SK-N-SH (cell line): ENCODE measurements around the gene HSPB9. TPM values are rescaled to one million over a fixed set of nuclear protein-coding genes. Genes with fewer than 3 reads are reported as not detected.

Source experiments
- CTCF ChIA-PET: fragments of 300-600, 350-600 bp; formaldehyde crosslinking; extraction: SDS; loops from one replicate; lab custom pipeline; 2021; lab: Yijun Ruan, JAX
- POLR2A ChIA-PET: fragments of 350-600 bp; sonication (Branson Sonifier 250); formaldehyde crosslinking; extraction: SDS; loops from one replicate; lab custom pipeline; 2020; ENCODE audit warnings: antibody characterized with exemption, inconsistent platforms; lab: Yijun Ruan, JAX
- DNase-seq: peaks from one replicate; pipeline ENCODE4 v3.0.0; 2012
- H2AFZ ChIP-seq: fragments of 200-600 bp; sonication (generic); 2 replicates; pipeline ENCODE4 v1.8.1; 2016; ENCODE audit warnings: antibody characterized with exemption, mild to moderate bottlenecking, low read depth
- H3F3A ChIP-seq: fragments of 200-600 bp; sonication (generic); replicated peaks from 2 replicates; pipeline ENCODE3; 2016; ENCODE audit warnings: antibody characterized with exemption, mild to moderate bottlenecking; ENCODE audit not compliant: insufficient read depth
- H3K27ac ChIP-seq, 2 experiments: fragments of 200-500 bp in 1 of 2; fragments of 200-600 bp in 1 of 2; sonication (Bioruptor generic) in 1 of 2; sonication (generic), shearing (Covaris generic) in 1 of 2; 2 replicates each; pipeline versions ENCODE4 v1.5.1 to v1.6.1; 2014 to 2016; ENCODE audit warnings: low read depth in 2 of 2, inconsistent platforms in 1 of 2, low read length in 1 of 2, mild to moderate bottlenecking in 1 of 2, mixed read lengths in 1 of 2
- H3K27me3 ChIP-seq: fragments of 200-600 bp; sonication (generic), shearing (Covaris generic); 2 replicates; pipeline ENCODE4 v1.6.1; 2016; ENCODE audit warnings: mixed run types; ENCODE audit not compliant: insufficient read depth
- H3K36me3 ChIP-seq, 2 experiments: fragments of 200-500 bp in 1 of 2; fragments of 200-600 bp in 1 of 2; sonication (Bioruptor generic) in 1 of 2; sonication (generic) in 1 of 2; replicated peaks in 1 of 2; 2 replicates each; pipeline versions ENCODE3 to v1.5.1; 2014 to 2016; ENCODE audit warnings: low read length in 1 of 2, mild to moderate bottlenecking in 1 of 2; ENCODE audit not compliant: insufficient read depth in 2 of 2, control insufficient read depth in 1 of 2
- H3K4me1 ChIP-seq, 2 experiments: fragments of 200-500 bp in 1 of 2; fragments of 200-600 bp in 1 of 2; sonication (Bioruptor generic) in 1 of 2; sonication (generic), shearing (Covaris generic) in 1 of 2; 2 replicates each; pipeline versions ENCODE4 v1.5.1 to v1.6.1; 2014 to 2016; ENCODE audit warnings: low read depth in 1 of 2, low read length in 1 of 2, mixed run types in 1 of 2; ENCODE audit not compliant: insufficient read depth in 2 of 2, control insufficient read depth in 1 of 2
- H3K4me2 ChIP-seq: fragments of 200-600 bp; sonication (generic), shearing (Covaris generic); 2 replicates; pipeline ENCODE4 v1.6.1; 2017; ENCODE audit warnings: mixed run types
- H3K4me3 ChIP-seq, 2 experiments: fragments of 200-500 bp in 1 of 2; fragments of 200-600 bp in 1 of 2; sonication (Bioruptor generic) in 1 of 2; sonication (generic), shearing (Covaris generic) in 1 of 2; 2 replicates each; pipeline versions ENCODE4 v1.5.1 to v1.8.1; 2014 to 2016; ENCODE audit warnings: low read depth in 2 of 2, inconsistent platforms in 1 of 2, low read length in 1 of 2, mild to moderate bottlenecking in 1 of 2, mixed read lengths in 1 of 2, moderate library complexity in 1 of 2
- H3K79me2 ChIP-seq: fragments of 200-600 bp; sonication (generic); 2 replicates; pipeline ENCODE4 v1.8.1; 2017; ENCODE audit warnings: mild to moderate bottlenecking; ENCODE audit not compliant: insufficient read depth
- H3K9ac ChIP-seq: fragments of 200-600 bp; sonication (generic); 2 replicates; pipeline ENCODE4 v1.6.1; 2017; ENCODE audit warnings: mixed run types
- H3K9me2 ChIP-seq: fragments of 200-600 bp; sonication (generic); 2 replicates; pipeline ENCODE4 v1.6.1; 2017; ENCODE audit warnings: mixed run types
- H3K9me3 ChIP-seq: fragments of 200-600 bp; sonication (generic); 2 replicates; pipeline ENCODE4 v1.6.1; 2017; ENCODE audit warnings: mixed run types, mild to moderate bottlenecking, moderate library complexity
- H4K20me1 ChIP-seq: fragments of 200-600 bp; sonication (generic); 2 replicates; pipeline ENCODE4 v1.6.1; 2017; ENCODE audit warnings: mild to moderate bottlenecking, mixed run types; ENCODE audit not compliant: insufficient read depth
- EZH2phosphoT487 ChIP-seq: fragments of 200-600 bp; sonication (generic); IDR thresholded peaks from 2 replicates; pipeline ENCODE4 v1.6.1; 2017; ENCODE audit warnings: low read depth, mixed run types, mild to moderate bottlenecking, antibody characterized with exemption, moderate library complexity, borderline replicate concordance
- JUND ChIP-seq: IDR thresholded peaks from 2 replicates; pipeline ENCODE4 v1.4.0; 2012
- MAX ChIP-seq: IDR thresholded peaks from 2 replicates; pipeline ENCODE4 v1.4.0; 2012; ENCODE audit warnings: low read depth
- NRF1 ChIP-seq: IDR thresholded peaks from 2 replicates; pipeline ENCODE4 v1.6.1; 2012; ENCODE audit warnings: low read depth, mild to moderate bottlenecking, low read length
- PBX3 ChIP-seq: IDR thresholded peaks from 2 replicates; pipeline ENCODE4; 2012
- SIN3A ChIP-seq: IDR thresholded peaks from 2 replicates; pipeline ENCODE4 v1.6.1; 2012; ENCODE audit warnings: low read depth, mild to moderate bottlenecking, low read length, moderate library complexity, borderline replicate concordance
- SMC3 ChIP-seq: IDR thresholded peaks from 2 replicates; pipeline ENCODE4 v1.6.1; 2012; ENCODE audit warnings: low read depth, low read length, improper control_type of control experiment
- TAF1 ChIP-seq: IDR thresholded peaks from 2 replicates; pipeline ENCODE4 v1.6.1; 2012; ENCODE audit warnings: low read depth, mild to moderate bottlenecking, low read length, moderate library complexity, borderline replicate concordance
- TCF12 ChIP-seq: IDR thresholded peaks from 2 replicates; pipeline ENCODE4 v1.4.0; 2012
- USF1 ChIP-seq: IDR thresholded peaks from 2 replicates; pipeline ENCODE4 v1.4.0; 2012; ENCODE audit warnings: low read depth, borderline replicate concordance
- USF2 ChIP-seq: fragments of 150-350 bp; IDR thresholded peaks from 2 replicates; pipeline ENCODE4 v1.6.1; 2017; ENCODE audit warnings: antibody characterized with exemption, low read length, low read depth, borderline replicate concordance
- ZBTB33 ChIP-seq: IDR thresholded peaks from 2 replicates; pipeline ENCODE4 v1.4.0; 2012; ENCODE audit warnings: low read depth, borderline replicate concordance
- WGBS: methylation state at CpG from one replicate; pipeline ENCODE4 v1.1.6; 2017; ENCODE audit warnings: low lambda C conversion rate; 5-methylcytosine and 5-hydroxymethylcytosine counted together
- polyA plus RNA-seq, 3 experiments: library from polyadenylated mRNA; depleted of rRNA; stranded (reverse); fragments of >200 nt; gene quantifications; 2 replicates each; pipeline ENCODE4 v1.2.3, GENCODE V29; 2012

HSPB9 gene
- polyA plus RNA-seq, 1 of the 3 experiments (the other 2 are of a cell fraction), result 0.05 TPM

GRCh38 chr17:42130310-42130936 lies 7.8 kb downstream of the HSPB9 start:
- H3K9ac ChIP-seq, result no peak overlapping the region
- no peak overlapping the region for H2AFZ ChIP-seq
- no peaks in the 10 kb centered on the region for H3K9me3 ChIP-seq
- H3K79me2 ChIP-seq, result peaks cover 58% of the 10 kb centered on the region
- CTCF ChIA-PET, result interaction anchor here (1.0 to 2.8 kb wide), 4 partner anchors 30 to 275 kb away, joined by 3 to 9 read pairs (median 4); partner anchors contain the start of gene KCNH4
- no peaks in the 10 kb centered on the region for H3K9me2 ChIP-seq
- H3F3A ChIP-seq, result peaks cover 6% of the 10 kb centered on the region
- TF ChIP-seq PBX3, result no peak
- no peak for TF ChIP-seq ZBTB33
- no peak for DNase-seq
- H3K4me1 ChIP-seq, result peaks cover 13 to 25% of the 10 kb centered on the region in 2 experiments; a peak in 3 of 4 replicates
- no peaks in the 10 kb centered on the region for H3K27me3 ChIP-seq
- H3K4me2 ChIP-seq, result no peak overlapping the region
- WGBS, result 96% methylated on average over 16 of the region's 16 CpGs
- H3K27ac ChIP-seq, result no peak overlapping the region
- peaks cover 36 to 48% of the 10 kb centered on the region in 2 experiments for H3K36me3 ChIP-seq
- H3K4me3 ChIP-seq, result no peak overlapping the region
- POLR2A ChIA-PET, result no interaction called here
- H4K20me1 ChIP-seq, result peaks cover 42% of the 10 kb centered on the region

- no peak for DNase-seq
- Histone ChIP-seq H2AFZ (no peak overlapping the region), H4K20me1 (peaks cover 46% of the 10 kb centered on the region), H3K79me2 (peaks cover 66% of the 10 kb centered on the region), H3F3A (peaks cover 6% of the 10 kb centered on the region), H3K36me3 (peaks cover 29 to 45% of the 10 kb centered on the region in 2 experiments), H3K27ac (0 out of 4 replicates have a peak overlapping the region, but pooled peaks of 1 of the 2 experiments have one; percentile 25), H3K9ac (no peak overlapping the region), H3K9me2 (no peaks in the 10 kb centered on the region), H3K4me1 (peaks cover 17 to 29% of the 10 kb centered on the region in 2 experiments; a peak in 3 of 4 replicates), H3K27me3 (no peaks in the 10 kb centered on the region), H3K4me3 (no peak overlapping the region), H3K9me3 (no peaks in the 10 kb centered on the region), H3K4me2 (no peak overlapping the region)
- CTCF ChIA-PET, result interaction anchor here (1.1 to 2.8 kb wide), 4 partner anchors 30 to 108 kb away, joined by 3 to 9 read pairs (median 5); no protein-coding TSS in a partner anchor
- no peak for TF ChIP-seq SMC3
- TF ChIP-seq JUND, result no peak
- whole genome bisulfite sequencing, result 97% methylated on average over 4 of the region's 4 CpGs
- POLR2A ChIA-PET, result no interaction called here
Measured at GRCh38 chr17:42131232-42131631, 8.6 kb downstream of the HSPB9 start.

GRCh38 chr17:42131981-42132432 lies 9.4 kb downstream of the HSPB9 start:
- no peaks in the 10 kb centered on the region for H3K27me3 ChIP-seq
- H3F3A ChIP-seq, result peaks cover 6% of the 10 kb centered on the region
- WGBS, result 64% methylated on average over 4 of the region's 4 CpGs
- no peaks in the 10 kb centered on the region for H3K9me2 ChIP-seq
- no peak overlapping the region for H2AFZ ChIP-seq
- peaks cover 73% of the 10 kb centered on the region for H3K79me2 ChIP-seq
- H3K4me1 ChIP-seq, result peaks cover 17 to 29% of the 10 kb centered on the region in 2 experiments; a peak in 3 of 4 replicates
- ChIA-PET CTCF (interaction anchor here (1.1 to 2.8 kb wide), 4 partner anchors 12 to 109 kb away, joined by 3 to 9 read pairs (median 5); no protein-coding TSS in a partner anchor), POLR2A (interaction anchor here (0.9 kb wide), 1 partner anchor 11 kb away, joined by 3 read pairs; the partner anchor contains the start of gene KAT2A)
- H3K4me2 ChIP-seq, result no peak overlapping the region; the same call in 1 of the 2 replicates
- peaks cover 30 to 42% of the 10 kb centered on the region in 2 experiments for H3K36me3 ChIP-seq
- no peaks in the 10 kb centered on the region for H3K9me3 ChIP-seq
- no peak for DNase-seq
- no peak overlapping the region for H3K9ac ChIP-seq
- peak overlapping the region in 1 of 2 experiments; percentile 25; a peak in 2 of 4 replicates for H3K27ac ChIP-seq
- H4K20me1 ChIP-seq, result peaks cover 47% of the 10 kb centered on the region
- no peak overlapping the region for H3K4me3 ChIP-seq
- TF ChIP-seq PBX3 (no peak), USF2 (no peak), TAF1 (no peak), MAX (no peak), SIN3A (no peak), EZH2phosphoT487 (no peak), NRF1 (no peak), TCF12 (no peak), USF1 (no peak)
